Measurements from ENCODE around the gene PPP1R16B. TPM values are rescaled to one million over a fixed set of nuclear protein-coding genes. Genes with fewer than 3 reads are reported as not detected.

The PPP1R16B gene
- total RNA-seq, 4 donors from 2014 or later: 6.3 to 14.4 (median 9.0) TPM

DNA sequence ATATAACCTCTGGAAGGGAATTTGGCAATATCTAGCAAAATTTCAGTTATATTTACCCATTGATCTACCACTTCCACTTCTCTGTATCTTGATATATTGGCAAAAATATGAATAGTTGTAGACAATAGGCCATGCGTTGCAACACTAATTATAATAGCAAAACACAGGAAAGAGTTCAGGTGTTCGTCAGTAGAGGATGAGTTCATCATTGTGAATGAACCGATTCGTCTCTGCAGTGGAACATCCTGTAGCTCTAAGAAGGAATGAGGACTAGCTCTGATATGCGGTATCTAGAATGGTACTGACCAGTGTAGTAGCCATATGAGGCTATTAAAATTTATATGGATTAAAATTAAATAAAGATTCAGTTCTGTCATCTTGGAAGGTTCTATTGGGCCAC lies 129.0 kb downstream of the PPP1R16B start:
- DNase-seq: no peak
- 90% methylated on average over 5 of the region's 5 CpGs for WGBS, 2 donors
- no peaks in the 10 kb centered on the region for H3K4me1 ChIP-seq

DNA sequence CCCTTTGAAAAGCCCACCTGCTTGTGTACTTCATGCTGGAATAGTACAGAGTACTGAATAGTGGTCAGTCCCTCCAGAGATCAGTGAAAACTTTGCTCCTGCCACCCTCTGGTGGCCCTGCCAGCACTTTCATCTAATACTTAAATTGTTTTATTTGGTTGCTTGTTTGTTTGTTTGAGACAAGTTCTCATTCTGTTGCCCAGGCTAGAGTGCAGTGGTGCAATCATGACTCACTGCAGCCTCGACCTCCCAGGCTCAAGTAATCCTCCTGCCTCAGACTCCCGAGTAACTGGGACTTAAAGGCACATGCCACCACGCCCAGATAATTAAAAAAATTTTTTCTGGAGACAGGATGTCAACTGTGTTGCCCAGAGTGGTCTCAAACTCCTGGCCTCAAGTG lies 129.8 kb downstream of the PPP1R16B start:
- Histone ChIP-seq H3K9me3 (no peaks in the 10 kb centered on the region), H3K36me3 (no peaks in the 10 kb centered on the region), H3K27me3 (no peaks in the 10 kb centered on the region), H3K4me3 (replicated peaks in 1 of 3) (no peak overlapping the region), H3K4me1 (no peaks in the 10 kb centered on the region), H3K27ac (no peak overlapping the region)
- TF ChIP-seq, protein P1, sequence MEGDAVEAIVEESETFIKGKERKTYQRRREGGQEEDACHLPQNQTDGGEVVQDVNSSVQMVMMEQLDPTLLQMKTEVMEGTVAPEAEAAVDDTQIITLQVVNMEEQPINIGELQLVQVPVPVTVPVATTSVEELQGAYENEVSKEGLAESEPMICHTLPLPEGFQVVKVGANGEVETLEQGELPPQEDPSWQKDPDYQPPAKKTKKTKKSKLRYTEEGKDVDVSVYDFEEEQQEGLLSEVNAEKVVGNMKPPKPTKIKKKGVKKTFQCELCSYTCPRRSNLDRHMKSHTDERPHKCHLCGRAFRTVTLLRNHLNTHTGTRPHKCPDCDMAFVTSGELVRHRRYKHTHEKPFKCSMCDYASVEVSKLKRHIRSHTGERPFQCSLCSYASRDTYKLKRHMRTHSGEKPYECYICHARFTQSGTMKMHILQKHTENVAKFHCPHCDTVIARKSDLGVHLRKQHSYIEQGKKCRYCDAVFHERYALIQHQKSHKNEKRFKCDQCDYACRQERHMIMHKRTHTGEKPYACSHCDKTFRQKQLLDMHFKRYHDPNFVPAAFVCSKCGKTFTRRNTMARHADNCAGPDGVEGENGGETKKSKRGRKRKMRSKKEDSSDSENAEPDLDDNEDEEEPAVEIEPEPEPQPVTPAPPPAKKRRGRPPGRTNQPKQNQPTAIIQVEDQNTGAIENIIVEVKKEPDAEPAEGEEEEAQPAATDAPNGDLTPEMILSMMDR (IDR thresholded peaks at IDR 0.05): no peak
- TF ChIP-seq POLR2A (IDR thresholded peaks at IDR 0.05): no peak
- intact Hi-C loops (cut with DNase I): no loop called here
- no peak for DNase-seq
- WGBS, 2 donors: 84 to 91% methylated on average over 3 of the region's 3 CpGs

More for the DNA sequence above, 129.0 kb downstream of the PPP1R16B start:
- no peaks in the 10 kb centered on the region for H3K27me3 ChIP-seq
- H3K36me3 ChIP-seq: no peaks in the 10 kb centered on the region
- intact Hi-C loops (cut with DNase I): no loop called here
- H3K27ac ChIP-seq: no peak overlapping the region
- H3K9me3 ChIP-seq: no peaks in the 10 kb centered on the region
- TF ChIP-seq, protein P1 (IDR thresholded peaks at IDR 0.05): no peak
- no peak for TF ChIP-seq POLR2A (IDR thresholded peaks at IDR 0.05)
- no peak overlapping the region for H3K4me3 ChIP-seq (replicated peaks in 1 of 3)

DNA sequence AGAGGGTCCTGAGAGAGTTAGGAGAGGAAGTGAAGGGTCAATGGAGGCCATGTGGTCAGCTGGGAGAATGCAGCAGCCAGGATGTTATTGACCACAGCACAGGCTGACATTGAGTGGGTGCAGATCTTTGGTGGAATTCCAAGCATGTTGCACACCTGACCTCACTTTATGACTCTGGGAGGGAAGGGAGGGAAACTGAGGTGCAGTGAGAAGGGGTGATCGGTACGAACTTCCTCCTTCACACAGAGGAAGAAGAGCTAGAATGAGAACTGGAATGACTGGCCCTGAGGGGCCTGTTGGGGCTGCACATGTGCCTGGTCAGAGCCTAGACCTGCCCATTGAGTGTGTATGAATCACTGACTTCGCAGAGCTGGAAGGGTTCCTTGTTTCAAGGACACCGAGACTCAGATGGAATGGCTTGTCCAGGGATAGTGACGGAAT lies 130.5 kb downstream of the PPP1R16B start:
- TF ChIP-seq POLR2A (IDR thresholded peaks at IDR 0.05): no peak
- TF ChIP-seq, protein P1 (IDR thresholded peaks at IDR 0.05): no peak
- no peak overlapping the region for H3K27ac ChIP-seq
- no peak for DNase-seq
- H3K4me1 ChIP-seq: no peaks in the 10 kb centered on the region
- H3K4me3 ChIP-seq (replicated peaks in 1 of 3): no peak overlapping the region
- WGBS, 2 donors: 72 to 82% methylated on average over 5 of the region's 5 CpGs
- no peaks in the 10 kb centered on the region for H3K36me3 ChIP-seq
- no peaks in the 10 kb centered on the region for H3K9me3 ChIP-seq
- intact Hi-C loops (cut with DNase I): no loop called here
- no peaks in the 10 kb centered on the region for H3K27me3 ChIP-seq

DNA sequence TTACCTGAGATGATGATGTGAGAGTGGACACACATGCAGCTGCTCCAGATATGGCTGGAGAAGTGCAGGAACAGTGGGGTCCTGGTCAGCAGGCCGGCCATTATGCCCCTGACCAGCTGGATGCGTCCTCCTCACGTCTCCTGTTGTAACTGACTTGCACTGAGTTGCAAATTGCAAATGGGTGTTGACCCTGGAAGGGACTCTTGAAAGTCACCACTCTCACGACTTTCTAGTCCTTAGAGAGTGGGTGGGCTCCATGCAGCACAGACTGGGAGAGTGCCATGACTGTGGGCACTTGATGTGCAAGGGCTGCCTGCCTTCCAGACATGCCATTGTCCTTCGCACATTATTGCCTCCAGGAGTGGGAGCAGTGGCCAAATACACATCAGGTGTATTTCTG lies 131.5 kb downstream of the PPP1R16B start:
- no peak for DNase-seq
- no peak overlapping the region for H3K4me3 ChIP-seq (replicated peaks in 1 of 3)
- H3K27ac ChIP-seq: no peak overlapping the region
- intact Hi-C loops (cut with DNase I): no loop called here
- H3K9me3 ChIP-seq: no peaks in the 10 kb centered on the region
- 75 to 84% methylated on average over 3 of the region's 5 CpGs for WGBS, 2 donors
- H3K36me3 ChIP-seq: no peaks in the 10 kb centered on the region
- TF ChIP-seq, protein P1 (IDR thresholded peaks at IDR 0.05): no peak
- no peak for TF ChIP-seq POLR2A (IDR thresholded peaks at IDR 0.05)
- H3K27me3 ChIP-seq: no peaks in the 10 kb centered on the region
- no peaks in the 10 kb centered on the region for H3K4me1 ChIP-seq

DNA sequence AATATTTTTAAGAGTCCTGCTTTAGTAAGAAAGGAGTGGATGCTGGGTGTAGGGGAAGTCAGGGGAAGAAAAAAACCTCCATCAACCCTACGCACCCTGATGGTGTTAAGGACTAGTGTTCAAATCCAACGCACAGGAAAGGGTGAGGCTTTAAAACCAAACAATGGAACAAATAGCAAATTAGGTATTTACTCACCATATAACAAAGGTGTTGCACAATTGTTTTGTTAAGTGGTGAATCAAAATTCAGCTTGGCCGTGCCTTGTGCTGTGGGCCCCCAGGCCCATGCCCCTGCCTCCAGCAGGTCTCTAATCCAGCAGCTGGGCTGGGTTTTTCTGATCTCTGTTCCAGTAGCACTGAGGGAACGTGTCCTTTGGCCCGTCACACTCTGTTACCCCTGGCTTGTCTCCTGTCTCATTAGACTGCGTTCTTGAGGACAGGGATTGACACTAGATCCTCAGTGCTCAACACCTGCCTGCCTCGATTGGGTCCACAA lies 132.5 kb downstream of the PPP1R16B start:
- H3K4me3 ChIP-seq (replicated peaks in 1 of 3): no peak overlapping the region
- H3K4me1 ChIP-seq: no peaks in the 10 kb centered on the region
- TF ChIP-seq, protein P1 (IDR thresholded peaks at IDR 0.05): no peak
- no peak for TF ChIP-seq POLR2A (IDR thresholded peaks at IDR 0.05)
- intact Hi-C loops (cut with DNase I): no loop called here
- WGBS, 2 donors: 62 to 69% methylated on average over 7 of the region's 7 CpGs
- H3K27me3 ChIP-seq: no peaks in the 10 kb centered on the region
- no peaks in the 10 kb centered on the region for H3K36me3 ChIP-seq
- no peak for DNase-seq
- no peak overlapping the region for H3K27ac ChIP-seq
- H3K9me3 ChIP-seq: no peaks in the 10 kb centered on the region
